GM23338 (cell line): ENCODE measurements around the gene NF1. TPM values are rescaled to one million over a fixed set of nuclear protein-coding genes. Genes with fewer than 3 reads are reported as not detected.

Source experiments
- ATAC-seq: fragments of 200-7000 bp; cut with Tn5 transposase; 3 replicates; pipeline ENCODE4 v1.9.1; 2020
- DNase-seq: peaks from one replicate; pipeline ENCODE4 v3.0.0-alpha.2; 2015; ENCODE audit warnings: low spot score
- H2AFZ ChIP-seq: fragments of 200-600 bp; sonication (generic); 2 replicates; pipeline ENCODE4 v1.8.0; 2016; ENCODE audit warnings: antibody characterized with exemption, mild to moderate bottlenecking, moderate library complexity
- H3F3A ChIP-seq: fragments of 200-600 bp; sonication (generic); replicated peaks from 2 replicates; pipeline ENCODE4 v1.8.0; 2017; ENCODE audit warnings: antibody characterized with exemption, mixed run types, low read depth
- H3K27ac ChIP-seq: fragments of 200-600 bp; sonication (generic); 2 replicates; pipeline ENCODE4 v1.6.1; 2016; ENCODE audit warnings: low read depth
- H3K27me3 ChIP-seq: fragments of 200-600 bp; sonication (generic); 2 replicates; pipeline ENCODE4 v1.8.0; 2016; ENCODE audit warnings: mild to moderate bottlenecking, mixed run types, moderate library complexity; ENCODE audit not compliant: insufficient read depth
- H3K36me3 ChIP-seq: fragments of 200-600 bp; sonication (generic); 2 replicates; pipeline ENCODE4 v1.8.0; 2016; ENCODE audit warnings: mild to moderate bottlenecking; ENCODE audit not compliant: insufficient read depth
- H3K4me1 ChIP-seq: fragments of 200-600 bp; sonication (generic); 2 replicates; pipeline ENCODE4 v1.8.0; 2016; ENCODE audit warnings: mild to moderate bottlenecking, moderate library complexity; ENCODE audit not compliant: insufficient read depth
- H3K4me2 ChIP-seq: fragments of 200-600 bp; sonication (generic); 2 replicates; pipeline ENCODE4 v1.7.1; 2017; ENCODE audit warnings: mixed run types
- H3K4me3 ChIP-seq: fragments of 200-600 bp; sonication (generic); 2 replicates; pipeline ENCODE4 v1.6.1; 2016; ENCODE audit warnings: mixed run types
- H3K79me2 ChIP-seq: fragments of 200-600 bp; sonication (generic); replicated peaks from 2 replicates; pipeline ENCODE4 v1.8.0; 2017; ENCODE audit warnings: mild to moderate bottlenecking; ENCODE audit not compliant: insufficient read depth
- H3K9me2 ChIP-seq: fragments of 200-600 bp; sonication (generic); 2 replicates; pipeline ENCODE4 v1.8.0; 2017; ENCODE audit not compliant: insufficient read depth
- H4K20me1 ChIP-seq: fragments of 200-600 bp; sonication (generic); replicated peaks from 2 replicates; pipeline ENCODE4 v1.8.0; 2017; ENCODE audit warnings: mild to moderate bottlenecking; ENCODE audit not compliant: insufficient read depth
- H3K27ac Mint-ChIP-seq: 2 replicates; pipeline ENCODE4 v1.8.0; 2020; ENCODE audit warnings: inconsistent platforms, mild to moderate bottlenecking, moderate library complexity, mixed read lengths
- H3K27me3 Mint-ChIP-seq: 3 replicates; pipeline ENCODE4 v1.8.0; 2022; ENCODE audit warnings: low read depth, mild to moderate bottlenecking, moderate library complexity, mixed read lengths, inconsistent platforms; ENCODE audit not compliant: insufficient read depth, poor library complexity
- H3K36me3 Mint-ChIP-seq: 3 replicates; pipeline ENCODE4 v1.8.0; 2021; ENCODE audit warnings: low read depth, mild to moderate bottlenecking, inconsistent platforms, moderate library complexity, mixed read lengths
- H3K4me1 Mint-ChIP-seq: 3 replicates; pipeline ENCODE4 v1.8.0; 2020; ENCODE audit warnings: mild to moderate bottlenecking, inconsistent platforms, mixed read lengths
- H3K4me3 Mint-ChIP-seq: 3 replicates; pipeline ENCODE4 v1.8.0; 2021; ENCODE audit warnings: moderate library complexity, mild to moderate bottlenecking, inconsistent platforms, mixed read lengths
- H3K9me3 Mint-ChIP-seq: 3 replicates; pipeline ENCODE4 v1.8.0; 2020; ENCODE audit warnings: moderate library complexity, mild to moderate bottlenecking, inconsistent platforms, mixed read lengths
- CREB1 ChIP-seq: fragments of 250-450 bp; sonication (Bioruptor Pico); IDR thresholded peaks from 2 replicates; pipeline ENCODE4 v1.5.0; 2020; ENCODE audit warnings: low read depth, mild to moderate bottlenecking, moderate library complexity
- ETS1 ChIP-seq: IDR thresholded peaks from 2 replicates; pipeline ENCODE4 v1.6.1; 2016; ENCODE audit warnings: antibody characterized with exemption
- EZH2 ChIP-seq: fragments of 200-600 bp; sonication (generic); IDR thresholded peaks from one replicate; pipeline ENCODE4 v1.8.0; 2017; ENCODE audit warnings: antibody characterized with exemption, mild to moderate bottlenecking, low read depth; ENCODE audit not compliant: unreplicated experiment
- EZH2phosphoT487 ChIP-seq: fragments of 200-600 bp; sonication (generic); IDR thresholded peaks from one replicate; pipeline ENCODE4 v1.8.1; 2018; ENCODE audit warnings: antibody characterized with exemption; ENCODE audit not compliant: unreplicated experiment
- JUNB ChIP-seq: IDR thresholded peaks from one replicate; pipeline ENCODE4 v1.6.1; 2016; ENCODE audit warnings: antibody characterized with exemption; ENCODE audit not compliant: unreplicated experiment
- NANOG ChIP-seq: IDR thresholded peaks from 2 replicates; pipeline ENCODE4 v1.6.1; 2016; ENCODE audit warnings: antibody characterized with exemption, borderline replicate concordance
- POLR2AphosphoS5 ChIP-seq: IDR thresholded peaks from 2 replicates; pipeline ENCODE4 v1.6.1; 2016; ENCODE audit warnings: antibody characterized with exemption, low read depth
- REST ChIP-seq: IDR thresholded peaks from one replicate; pipeline ENCODE4 v1.6.1; 2018; ENCODE audit warnings: antibody characterized with exemption; ENCODE audit not compliant: unreplicated experiment
- ZNF114 ChIP-seq: fragments of 250-450 bp; sonication (Bioruptor Pico); IDR thresholded peaks from 2 replicates; pipeline ENCODE4 v1.5.0; 2020; ENCODE audit warnings: mild to moderate bottlenecking, moderate library complexity
- ZNF462 ChIP-seq: fragments of 250-450 bp; sonication (Bioruptor Pico); IDR thresholded peaks from 2 replicates; pipeline ENCODE4 v1.5.0; 2020; ENCODE audit warnings: mild to moderate bottlenecking, moderate library complexity
- polyA plus RNA-seq: library from polyadenylated mRNA; unstranded; fragments of >200 nt; fragmentation: Nextera tagmentation; extraction: Ambion mirVana; gene quantifications from 2 replicates; pipeline ENCODE4 v1.2.1, GENCODE V29; 2016
- total RNA-seq: library from RNA; depleted of rRNA; stranded (reverse); fragments of >200 nt; shearing (Covaris generic); gene quantifications from 2 replicates; pipeline ENCODE4 v1.2.3, GENCODE V29; 2014

The NF1 gene
- total and polyA plus RNA-seq, 2 experiments from 2014 or later = 16.3 to 49.7 TPM

- DNase-seq (no peak), ATAC-seq (no peak)
- no peak overlapping the region for H3K4me2 ChIP-seq
- H4K20me1 ChIP-seq = 0 out of 2 replicates have a peak, but pooled peaks cover 3% of the 10 kb centered on the region
- H3K36me3 ChIP-seq = no peaks in the 10 kb centered on the region
- H3K4me3 ChIP-seq = no peak overlapping the region
- no peak overlapping the region for H3K4me3 Mint-ChIP-seq
- H3K4me1 ChIP-seq = no peaks in the 10 kb centered on the region
- peaks cover 3% of the 10 kb centered on the region; the same call in 1 of the 3 replicates for H3K36me3 Mint-ChIP-seq
- H3K4me1 Mint-ChIP-seq = peaks cover 3% of the 10 kb centered on the region; the same call in 1 of the 3 replicates
- H3K27ac ChIP-seq = no peak overlapping the region
- no peaks in the 10 kb centered on the region for H3K9me3 Mint-ChIP-seq
- no peaks in the 10 kb centered on the region for H3K27me3 ChIP-seq
- H3F3A ChIP-seq = no peaks in the 10 kb centered on the region
- peaks cover 2% of the 10 kb centered on the region for H3K27me3 Mint-ChIP-seq
- H2AFZ ChIP-seq = no peak overlapping the region
- H3K9me2 ChIP-seq = no peaks in the 10 kb centered on the region
- H3K27ac Mint-ChIP-seq = 0 out of 2 replicates have a peak overlapping the region, but pooled peaks have one; percentile 13
- no peaks in the 10 kb centered on the region; the same call in 1 of the 2 replicates for H3K79me2 ChIP-seq
- no peak for TF ChIP-seq ETS1
- no peak for TF ChIP-seq POLR2AphosphoS5
- TF ChIP-seq CREB1 (CRISPR knock-in tag) = no peak
- TF ChIP-seq EZH2phosphoT487 = no peak
- no peak for TF ChIP-seq JUNB
- TF ChIP-seq REST = no peak
- TF ChIP-seq ZNF114 (CRISPR knock-in tag) = no peak
Measured at GRCh38 chr17:31155208-31155810, 60.5 kb downstream of the NF1 start.

- no peak for DNase-seq
- peaks cover 3% of the 10 kb centered on the region; the same call in 1 of the 3 replicates for H3K4me1 Mint-ChIP-seq
- Histone ChIP-seq H2AFZ (no peak overlapping the region), H3K4me3 (no peak overlapping the region), H3K27ac (no peak overlapping the region), H3F3A (no peaks in the 10 kb centered on the region), H3K9me2 (no peaks in the 10 kb centered on the region), H3K27me3 (no peaks in the 10 kb centered on the region), H4K20me1 (0 out of 2 replicates have a peak, but pooled peaks cover 3% of the 10 kb centered on the region), H3K36me3 (no peaks in the 10 kb centered on the region), H3K79me2 (no peaks in the 10 kb centered on the region; the same call in 1 of the 2 replicates), H3K4me1 (no peaks in the 10 kb centered on the region), H3K4me2 (no peak overlapping the region)
- no peak overlapping the region for H3K4me3 Mint-ChIP-seq
- peaks cover 3% of the 10 kb centered on the region; the same call in 1 of the 3 replicates for H3K36me3 Mint-ChIP-seq
- H3K27me3 Mint-ChIP-seq = peaks cover 2% of the 10 kb centered on the region
- H3K27ac Mint-ChIP-seq = no peak overlapping the region
- no peaks in the 10 kb centered on the region for H3K9me3 Mint-ChIP-seq
- no peak for ATAC-seq
- TF ChIP-seq JUNB (no peak), ZNF462 (CRISPR knock-in tag) (no peak), POLR2AphosphoS5 (no peak), EZH2phosphoT487 (no peak), EZH2 (no peak), NANOG (no peak)
Measured at GRCh38 chr17:31156326-31156725, 61.5 kb downstream of the NF1 start.
